IPS-18a (cell line): Measurements from ENCODE around the gene ATG9A.
A peak's percentile ranks its signal among the peaks of the same experiment; 100 is the strongest.
"Not testable (repeated sequence)": the region's sequence is repeated elsewhere in the genome, so short reads cannot be mapped to it uniquely, and the experiment has no call there.

Source experiments
- H3K27ac ChIP-seq: one replicate; pipeline ENCODE4 v1.5.1; 2013; ENCODE audit warnings: low read length
- H3K27me3 ChIP-seq: one replicate; pipeline ENCODE4 v1.6.1; 2013; ENCODE audit warnings: mild to moderate bottlenecking, low read length; ENCODE audit not compliant: control insufficient read depth, insufficient read depth
- H3K36me3 ChIP-seq: one replicate; pipeline ENCODE4 v1.6.1; 2013; ENCODE audit warnings: low read depth, low read length; ENCODE audit not compliant: control insufficient read depth
- H3K4me1 ChIP-seq: one replicate; pipeline ENCODE4 v1.6.1; 2013; ENCODE audit warnings: low read depth, low read length; ENCODE audit not compliant: control insufficient read depth
- H3K4me3 ChIP-seq: one replicate; pipeline ENCODE4 v1.5.1; 2013; ENCODE audit warnings: low read length
- H3K9ac ChIP-seq: one replicate; pipeline ENCODE4 v1.6.1; 2013; ENCODE audit warnings: mild to moderate bottlenecking, low read length, moderate library complexity
- H3K9me3 ChIP-seq: one replicate; pipeline ENCODE4 v1.6.1; 2013; ENCODE audit warnings: low read depth, low read length; ENCODE audit not compliant: control insufficient read depth

ATG9A gene

GRCh38 chr2:219207884-219208740 lies 21.3 kb downstream of the ATG9A start:
- Histone ChIP-seq H3K36me3 (peaks cover 30% of the 10 kb centered on the region), H3K9ac (no peak overlapping the region)

DNA sequence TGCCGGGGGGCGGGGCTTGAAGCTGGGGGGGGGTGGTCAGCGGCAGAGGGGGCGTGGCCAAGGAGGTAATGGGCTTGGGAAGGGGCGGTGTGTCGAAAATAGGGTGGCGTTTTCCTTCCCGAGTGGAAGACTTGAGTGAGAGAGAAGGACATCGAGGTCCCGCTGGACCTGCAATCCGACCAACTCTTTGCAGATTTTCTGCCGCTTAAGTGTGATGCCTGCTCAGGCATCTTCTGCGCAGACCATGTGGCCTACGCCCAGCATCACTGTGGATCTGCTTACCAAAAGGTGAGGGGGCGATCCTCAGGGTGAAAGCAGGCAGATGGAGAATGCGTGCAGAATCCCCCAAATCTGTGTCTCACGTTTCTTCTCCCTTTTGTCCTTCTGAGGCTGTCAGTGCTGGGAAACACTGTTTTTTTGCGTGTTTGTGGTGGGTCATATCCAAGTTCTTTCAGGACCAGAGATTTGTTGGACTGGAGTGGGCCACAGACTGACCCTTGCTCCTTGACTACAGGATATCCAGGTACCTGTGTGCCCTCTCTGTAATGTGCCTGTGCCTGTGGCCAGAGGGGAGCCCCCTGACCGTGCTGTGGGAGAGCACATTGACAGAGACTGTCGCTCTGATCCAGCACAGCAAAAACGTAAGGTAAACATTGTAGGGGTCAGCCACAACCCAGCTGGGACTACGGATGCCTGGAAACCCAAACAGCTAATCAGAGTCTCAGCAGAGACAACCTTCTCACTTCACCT lies 22.1 kb downstream of the ATG9A start:
- Histone ChIP-seq H3K4me3 (peak overlapping the region; percentile 71), H3K9ac (peak overlapping the region; percentile 10), H3K36me3 (peaks cover 26% of the 10 kb centered on the region), H3K27ac (no peak overlapping the region), H3K9me3 (no peaks in the 10 kb centered on the region), H3K4me1 (peaks cover 3% of the 10 kb centered on the region), H3K27me3 (no peaks in the 10 kb centered on the region)

More at GRCh38 chr2:219207884-219208740, 21.3 kb downstream of the ATG9A start:
- Histone ChIP-seq H3K27me3 (no peaks in the 10 kb centered on the region), H3K27ac (no peak overlapping the region), H3K4me3 (no peak overlapping the region), H3K9me3 (no peaks in the 10 kb centered on the region), H3K4me1 (peaks cover 3% of the 10 kb centered on the region)

DNA sequence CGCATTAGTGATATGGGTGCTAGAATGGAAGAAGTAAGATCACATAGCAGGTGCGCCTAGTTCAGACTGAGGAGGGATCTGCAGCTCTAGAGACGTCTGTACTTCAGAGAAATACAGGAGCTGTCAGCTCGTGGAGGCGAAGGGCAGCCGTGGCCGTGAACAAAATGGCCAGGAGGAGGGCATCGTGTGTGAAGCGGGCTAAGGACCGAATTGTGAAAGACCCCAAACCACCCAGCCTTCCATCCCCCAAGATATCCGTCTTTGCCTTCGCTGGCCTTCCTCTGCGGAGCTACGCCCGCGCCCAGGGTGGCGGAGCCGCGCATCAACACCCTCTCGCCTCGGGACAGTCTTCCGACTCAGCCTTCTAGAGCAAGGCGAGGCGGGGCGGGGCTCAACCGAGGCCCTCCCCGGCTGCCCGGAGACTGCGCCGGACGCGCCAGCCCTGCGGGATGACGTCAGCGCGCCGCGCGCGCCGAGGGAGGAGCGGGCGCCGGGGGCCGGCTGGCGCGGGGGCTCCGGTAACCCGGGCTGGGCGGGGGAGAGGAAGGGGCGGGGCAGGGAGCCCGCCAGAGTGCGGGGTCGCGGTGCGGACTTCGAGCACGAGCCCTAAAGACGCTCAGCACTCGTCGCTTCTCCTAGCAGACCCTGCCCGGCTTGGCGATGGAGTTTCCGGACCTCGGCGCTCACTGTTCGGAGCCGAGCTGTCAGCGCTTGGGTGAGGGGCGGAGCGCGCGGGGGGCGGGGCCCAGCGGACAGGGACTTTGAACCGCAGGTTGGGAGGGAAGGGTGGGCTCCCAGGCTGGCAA lies 22.9 kb downstream of the ATG9A start, which contains the start of gene ZFAND2B:
TSS of gene ZFAND2B (plus strand) at position 455 of the 806 bp plus-strand sequence. CDS start at position 661, 206 bp downstream.
- H3K27ac ChIP-seq: no peak within 1 kb of the TSS
- no peaks in the 10 kb centered on the region for H3K27me3 ChIP-seq
- H3K4me3 ChIP-seq: peak within 1 kb of the TSS; percentile 71
- peaks cover 3% of the 10 kb centered on the region for H3K4me1 ChIP-seq
- no peaks in the 10 kb centered on the region for H3K9me3 ChIP-seq
- peak within 1 kb of the TSS; percentile 29 for H3K9ac ChIP-seq
- peaks cover 26% of the 10 kb centered on the region for H3K36me3 ChIP-seq

- Histone ChIP-seq H3K4me1 (peaks cover 3% of the 10 kb centered on the region), H3K4me3 (peak overlapping the region; percentile 71), H3K36me3 (peaks cover 23% of the 10 kb centered on the region), H3K27me3 (no peaks in the 10 kb centered on the region), H3K27ac (no peak overlapping the region), H3K9me3 (no peaks in the 10 kb centered on the region), H3K9ac (peak overlapping the region; percentile 29)
Observed at GRCh38 chr2:219205981-219206327, 23.5 kb downstream of the ATG9A start.

- no peak overlapping the region for H3K9ac ChIP-seq
- H3K4me3 ChIP-seq: no peak overlapping the region
- peaks cover 15% of the 10 kb centered on the region for H3K36me3 ChIP-seq
- H3K9me3 ChIP-seq: no peaks in the 10 kb centered on the region
- H3K27ac ChIP-seq: no peak overlapping the region
- peaks cover 3% of the 10 kb centered on the region for H3K4me1 ChIP-seq
- H3K27me3 ChIP-seq: no peaks in the 10 kb centered on the region
Observed at GRCh38 chr2:219205165-219205538, 24.3 kb downstream of the ATG9A start.

GRCh38 chr2:219204425-219205164 lies 24.8 kb downstream of the ATG9A start:
- H3K9ac ChIP-seq: no peak overlapping the region
- no peak overlapping the region for H3K27ac ChIP-seq
- H3K27me3 ChIP-seq: no peaks in the 10 kb centered on the region
- H3K9me3 ChIP-seq: no peaks in the 10 kb centered on the region
- H3K4me3 ChIP-seq: no peak overlapping the region
- peaks cover 10% of the 10 kb centered on the region for H3K36me3 ChIP-seq
- H3K4me1 ChIP-seq: peaks cover 3% of the 10 kb centered on the region

GRCh38 chr2:219201331-219201730 lies 28.1 kb downstream of the ATG9A start:
- H3K4me1 ChIP-seq, H3K27me3 ChIP-seq, H3K9ac ChIP-seq, H3K36me3 ChIP-seq, H3K4me3 ChIP-seq, H3K27ac ChIP-seq, H3K9me3 ChIP-seq: not testable (repeated sequence)

DNA sequence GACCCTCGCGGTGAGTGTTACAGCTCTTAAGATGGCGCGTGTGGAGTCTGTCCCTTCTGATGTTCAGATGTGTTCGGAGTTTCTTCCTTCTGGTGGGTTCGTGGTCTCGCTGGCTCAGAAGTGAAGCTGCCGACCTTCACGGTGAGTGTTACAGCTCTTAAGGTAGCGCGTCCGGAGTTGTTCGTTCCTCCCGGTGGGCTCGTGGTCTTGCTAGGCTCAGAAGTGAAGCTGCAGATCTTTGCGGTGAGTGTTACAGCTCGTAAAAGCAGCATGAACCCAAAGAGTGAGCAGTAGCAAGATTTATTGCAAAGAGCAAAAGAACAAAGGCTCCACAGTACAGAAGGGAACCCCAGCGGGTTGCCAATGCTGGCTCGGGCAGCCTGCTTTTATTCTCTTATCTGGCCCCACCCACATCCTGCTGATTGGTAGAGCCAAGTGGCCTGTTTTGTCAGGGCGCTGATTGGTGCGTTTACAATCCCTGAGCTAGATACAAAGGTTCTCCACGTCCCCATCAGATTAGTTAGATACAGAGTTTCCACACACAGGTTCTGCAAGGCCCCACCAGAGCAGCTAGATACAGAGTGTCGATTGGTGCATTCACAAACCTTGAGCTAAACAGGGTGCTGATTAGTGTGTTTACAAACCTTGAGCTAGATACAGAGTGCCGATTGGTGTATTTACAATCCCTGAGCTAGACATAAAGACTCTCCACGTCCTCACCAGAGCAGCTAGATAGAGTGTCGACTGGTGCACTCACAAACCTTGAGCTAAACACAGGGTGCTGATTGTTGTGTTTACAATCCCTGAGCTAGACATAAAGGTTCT lies 28.7 kb downstream of the ATG9A start:
- H3K9me3 ChIP-seq, H3K27me3 ChIP-seq, H3K9ac ChIP-seq, H3K27ac ChIP-seq, H3K4me3 ChIP-seq, H3K4me1 ChIP-seq, H3K36me3 ChIP-seq: not testable (repeated sequence)

GRCh38 chr2:219199470-219200211 lies 29.8 kb downstream of the ATG9A start:
- Histone ChIP-seq H3K4me3 (no peak overlapping the region), H3K9ac (no peak overlapping the region), H3K36me3 (no peaks in the 10 kb centered on the region), H3K27ac (no peak overlapping the region), H3K9me3 (no peaks in the 10 kb centered on the region), H3K4me1 (no peaks in the 10 kb centered on the region), H3K27me3 (no peaks in the 10 kb centered on the region)

DNA sequence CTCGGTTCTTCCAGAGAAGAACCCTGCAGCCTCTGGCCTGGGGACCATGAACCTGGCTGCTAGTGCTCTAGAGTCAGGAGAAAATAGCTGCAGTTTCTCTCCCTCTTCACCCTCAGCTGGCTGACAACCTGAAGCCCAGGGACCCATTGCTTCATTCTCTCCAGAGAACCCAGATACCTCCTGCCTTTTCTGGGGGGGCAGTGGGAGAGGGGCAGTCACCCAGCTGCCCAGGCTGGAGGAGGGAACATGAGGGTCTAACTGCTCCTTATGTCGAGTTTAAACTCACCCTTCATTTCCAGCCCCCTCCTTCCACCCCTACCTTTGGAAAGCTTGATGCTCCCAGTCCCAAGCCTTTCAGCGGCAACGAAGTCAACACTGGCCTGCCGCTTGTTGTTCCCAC lies 30.5 kb downstream of the ATG9A start:
- no peaks in the 10 kb centered on the region for H3K36me3 ChIP-seq
- no peaks in the 10 kb centered on the region for H3K9me3 ChIP-seq
- H3K27ac ChIP-seq: no peak overlapping the region
- H3K4me1 ChIP-seq: no peaks in the 10 kb centered on the region
- no peak overlapping the region for H3K9ac ChIP-seq
- no peak overlapping the region for H3K4me3 ChIP-seq
- H3K27me3 ChIP-seq: no peaks in the 10 kb centered on the region
